Endothelial cell (in vitro differentiated cells): ENCODE measurements around the gene RBMS3. TPM values are rescaled to one million over a fixed set of nuclear protein-coding genes. Genes with fewer than 3 reads are reported as not detected.

Source experiments
- DNase-seq: peaks from one replicate; pipeline ENCODE4 v3.0.0; 2021; ENCODE audit warnings: low spot score
- H3K27ac Mint-ChIP-seq: one replicate; pipeline ENCODE4 v1.8.0; 2021; ENCODE audit warnings: mixed read lengths, inconsistent platforms; ENCODE audit not compliant: unreplicated experiment
- H3K27me3 Mint-ChIP-seq: one replicate; pipeline ENCODE4 v1.8.0; 2021; ENCODE audit warnings: mild to moderate bottlenecking, moderate library complexity, mixed read lengths, inconsistent platforms; ENCODE audit not compliant: unreplicated experiment
- H3K36me3 Mint-ChIP-seq: one replicate; pipeline ENCODE4 v1.8.0; 2021; ENCODE audit warnings: mild to moderate bottlenecking, low read depth, mixed read lengths, inconsistent platforms; ENCODE audit not compliant: unreplicated experiment
- H3K4me1 Mint-ChIP-seq: one replicate; pipeline ENCODE4 v1.8.0; 2021; ENCODE audit warnings: mild to moderate bottlenecking, mixed read lengths, inconsistent platforms; ENCODE audit not compliant: unreplicated experiment
- H3K4me3 Mint-ChIP-seq: one replicate; pipeline ENCODE4 v1.8.0; 2021; ENCODE audit warnings: mild to moderate bottlenecking, mixed read lengths, inconsistent platforms; ENCODE audit not compliant: unreplicated experiment
- H3K9me3 Mint-ChIP-seq: one replicate; pipeline ENCODE4 v1.8.0; 2021; ENCODE audit warnings: mixed read lengths, inconsistent platforms; ENCODE audit not compliant: unreplicated experiment
- total RNA-seq: library from RNA; stranded (reverse); fragmentation: NEBNext Ultra II Directional; extraction: Animal tissue kit (Norgen Biotek cat#: 25700); gene quantifications from one replicate; pipeline ENCODE4 v1.2.1, GENCODE V29; 2021; ENCODE audit not compliant: unreplicated experiment
- TF ChIP-seq, protein P1 (sequence below): fragments of 200-600 bp; sonication (generic); IDR thresholded peaks from one replicate; pipeline ENCODE4 v1.5.0; 2021; ENCODE audit warnings: antibody characterized with exemption; ENCODE audit not compliant: unreplicated experiment

The RBMS3 gene
- total RNA-seq, 1 donor from 2014 or later, result 30.9 TPM

DNA sequence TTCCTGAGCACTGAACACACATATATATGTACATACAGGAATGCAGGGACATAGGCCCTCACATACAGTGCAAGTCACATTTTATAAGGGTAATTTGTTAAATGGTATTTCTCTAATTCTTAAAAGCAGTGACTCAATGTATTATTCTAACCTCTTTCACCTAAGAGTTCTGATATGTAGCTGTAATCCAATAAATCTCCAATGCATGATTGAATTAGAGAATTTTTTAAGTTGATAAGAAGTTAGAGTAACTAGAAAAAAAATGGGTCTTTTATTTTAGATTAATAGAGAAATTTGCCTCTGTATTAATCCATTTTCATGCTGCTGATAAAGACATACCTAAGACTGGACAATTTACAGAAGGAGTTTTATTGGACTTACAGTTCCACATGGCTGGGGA, 98.2 kb downstream of the RBMS3 start:
- TF ChIP-seq, protein P1, sequence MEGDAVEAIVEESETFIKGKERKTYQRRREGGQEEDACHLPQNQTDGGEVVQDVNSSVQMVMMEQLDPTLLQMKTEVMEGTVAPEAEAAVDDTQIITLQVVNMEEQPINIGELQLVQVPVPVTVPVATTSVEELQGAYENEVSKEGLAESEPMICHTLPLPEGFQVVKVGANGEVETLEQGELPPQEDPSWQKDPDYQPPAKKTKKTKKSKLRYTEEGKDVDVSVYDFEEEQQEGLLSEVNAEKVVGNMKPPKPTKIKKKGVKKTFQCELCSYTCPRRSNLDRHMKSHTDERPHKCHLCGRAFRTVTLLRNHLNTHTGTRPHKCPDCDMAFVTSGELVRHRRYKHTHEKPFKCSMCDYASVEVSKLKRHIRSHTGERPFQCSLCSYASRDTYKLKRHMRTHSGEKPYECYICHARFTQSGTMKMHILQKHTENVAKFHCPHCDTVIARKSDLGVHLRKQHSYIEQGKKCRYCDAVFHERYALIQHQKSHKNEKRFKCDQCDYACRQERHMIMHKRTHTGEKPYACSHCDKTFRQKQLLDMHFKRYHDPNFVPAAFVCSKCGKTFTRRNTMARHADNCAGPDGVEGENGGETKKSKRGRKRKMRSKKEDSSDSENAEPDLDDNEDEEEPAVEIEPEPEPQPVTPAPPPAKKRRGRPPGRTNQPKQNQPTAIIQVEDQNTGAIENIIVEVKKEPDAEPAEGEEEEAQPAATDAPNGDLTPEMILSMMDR, result no peak
- H3K27me3 Mint-ChIP-seq, result no peaks in the 10 kb centered on the region
- no peaks in the 10 kb centered on the region for H3K36me3 Mint-ChIP-seq
- H3K4me1 Mint-ChIP-seq, result peaks cover 11% of the 10 kb centered on the region
- no peak overlapping the region for H3K4me3 Mint-ChIP-seq
- H3K27ac Mint-ChIP-seq, result no peak overlapping the region
- no peaks in the 10 kb centered on the region for H3K9me3 Mint-ChIP-seq
- no peak for DNase-seq

DNA sequence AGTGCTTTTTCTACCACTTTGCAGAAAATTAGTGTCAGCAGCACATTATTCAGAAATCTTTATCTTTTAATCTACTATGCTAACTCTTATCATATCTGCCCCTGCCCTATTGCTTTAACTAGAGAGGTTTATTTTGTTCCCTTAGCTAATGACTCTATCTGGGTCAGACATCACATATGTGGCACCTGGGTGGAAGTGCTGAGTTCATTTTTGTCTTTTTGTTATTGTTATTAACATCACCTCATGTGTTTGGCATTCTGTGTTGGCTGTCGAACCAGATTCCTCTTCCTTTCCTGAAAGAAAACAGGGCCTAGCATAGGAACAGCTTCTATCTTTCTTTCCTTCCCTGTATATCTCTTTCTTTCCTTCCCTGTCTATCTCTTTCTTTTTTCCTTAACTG, 100.7 kb downstream of the RBMS3 start:
- H3K27ac Mint-ChIP-seq, result no peak overlapping the region
- H3K27me3 Mint-ChIP-seq, result no peaks in the 10 kb centered on the region
- no peak for DNase-seq
- no peak overlapping the region for H3K4me3 Mint-ChIP-seq
- peaks cover 11% of the 10 kb centered on the region for H3K4me1 Mint-ChIP-seq
- TF ChIP-seq, protein P1, result no peak
- H3K9me3 Mint-ChIP-seq, result no peaks in the 10 kb centered on the region
- H3K36me3 Mint-ChIP-seq, result peaks cover 5% of the 10 kb centered on the region

DNA sequence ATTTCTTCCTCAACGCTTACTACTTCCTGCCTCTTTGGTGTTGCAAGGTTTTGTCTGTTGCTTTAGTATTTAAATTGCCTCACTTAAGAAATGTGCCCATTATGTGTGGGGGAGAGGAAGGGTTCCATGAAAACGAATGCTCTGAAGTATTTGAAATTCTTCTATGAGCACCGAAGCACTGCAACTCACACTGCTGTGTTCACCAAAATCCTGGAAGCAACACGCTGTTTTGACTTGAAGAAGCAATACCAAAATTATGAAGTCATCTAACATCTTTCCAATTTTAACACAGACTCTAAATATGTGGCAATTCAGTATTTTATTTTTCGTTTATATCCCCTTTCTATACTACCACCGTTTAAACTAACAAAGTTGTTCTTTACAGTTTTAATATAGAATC, 101.5 kb downstream of the RBMS3 start:
- TF ChIP-seq, protein P1, result no peak
- Mint-ChIP-seq H3K36me3 (peaks cover 5% of the 10 kb centered on the region), H3K27ac (no peak overlapping the region), H3K4me3 (no peak overlapping the region), H3K27me3 (no peaks in the 10 kb centered on the region), H3K9me3 (no peaks in the 10 kb centered on the region), H3K4me1 (peaks cover 11% of the 10 kb centered on the region)
- no peak for DNase-seq

DNA sequence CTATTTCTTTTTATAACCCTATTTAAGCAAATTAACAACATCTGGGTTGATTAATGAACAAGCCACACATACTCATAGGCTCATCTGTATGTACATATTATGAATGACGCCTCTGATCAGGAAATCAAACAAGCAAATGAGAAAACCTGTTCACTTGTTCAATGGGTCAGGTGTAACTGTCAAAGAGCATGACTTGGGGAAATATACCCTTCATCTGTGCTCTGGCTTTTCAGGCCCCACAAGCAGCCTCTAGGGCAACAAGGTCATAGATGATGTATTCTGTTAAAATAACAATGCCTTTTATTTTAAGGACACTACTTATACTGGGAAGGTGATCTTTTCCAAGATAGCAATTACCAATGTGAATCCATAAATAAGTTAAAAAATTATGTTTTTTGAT, 102.0 kb downstream of the RBMS3 start:
- no peaks in the 10 kb centered on the region for H3K27me3 Mint-ChIP-seq
- H3K4me3 Mint-ChIP-seq, result no peak overlapping the region
- no peak for DNase-seq
- H3K36me3 Mint-ChIP-seq, result peaks cover 5% of the 10 kb centered on the region
- H3K27ac Mint-ChIP-seq, result no peak overlapping the region
- TF ChIP-seq, protein P1, result no peak
- H3K9me3 Mint-ChIP-seq, result no peaks in the 10 kb centered on the region
- peaks cover 11% of the 10 kb centered on the region for H3K4me1 Mint-ChIP-seq

DNA sequence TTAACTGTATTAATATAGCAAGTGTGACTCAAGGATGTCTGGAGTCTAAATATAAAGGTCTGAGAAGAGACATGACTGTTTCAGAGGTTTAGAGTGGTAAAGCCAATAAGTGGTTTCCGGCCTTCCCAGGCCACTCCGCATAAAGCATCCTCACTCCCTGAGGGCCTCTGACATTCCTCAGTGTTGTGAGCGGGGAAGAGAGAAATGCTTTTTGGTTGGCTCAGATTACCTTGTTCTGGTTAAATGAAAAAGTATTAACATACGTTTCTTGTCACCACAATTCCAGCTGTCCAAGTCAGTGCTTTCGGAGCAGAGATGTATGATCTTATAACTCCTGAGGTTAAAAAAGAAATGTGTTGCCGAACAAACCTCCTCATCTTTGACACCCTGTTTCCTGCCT, 103.8 kb downstream of the RBMS3 start:
- peaks cover 5% of the 10 kb centered on the region for H3K36me3 Mint-ChIP-seq
- TF ChIP-seq, protein P1, result no peak
- no peaks in the 10 kb centered on the region for H3K27me3 Mint-ChIP-seq
- peaks cover 13% of the 10 kb centered on the region for H3K4me1 Mint-ChIP-seq
- no peak overlapping the region for H3K4me3 Mint-ChIP-seq
- H3K27ac Mint-ChIP-seq, result no peak overlapping the region
- H3K9me3 Mint-ChIP-seq, result no peaks in the 10 kb centered on the region
- no peak for DNase-seq
